OCI-LY3 (cell line): ENCODE results near the gene AGBL4.

ENCODE experiments used
- EZH2phosphoT487 ChIP-seq: fragments of 200-600 bp; shearing (Covaris generic); IDR thresholded peaks from 2 replicates; pipeline ENCODE4 v1.6.1; 2018; ENCODE audit warnings: antibody characterized with exemption, mixed run types, low read depth
- TF ChIP-seq, protein P1 (sequence below): fragments of 200-600, 300-600 bp; sonication (generic); IDR thresholded peaks from 2 replicates; pipeline ENCODE4 v1.5.1; 2014; ENCODE audit warnings: antibody characterized with exemption, low read length, low read depth

DNA sequence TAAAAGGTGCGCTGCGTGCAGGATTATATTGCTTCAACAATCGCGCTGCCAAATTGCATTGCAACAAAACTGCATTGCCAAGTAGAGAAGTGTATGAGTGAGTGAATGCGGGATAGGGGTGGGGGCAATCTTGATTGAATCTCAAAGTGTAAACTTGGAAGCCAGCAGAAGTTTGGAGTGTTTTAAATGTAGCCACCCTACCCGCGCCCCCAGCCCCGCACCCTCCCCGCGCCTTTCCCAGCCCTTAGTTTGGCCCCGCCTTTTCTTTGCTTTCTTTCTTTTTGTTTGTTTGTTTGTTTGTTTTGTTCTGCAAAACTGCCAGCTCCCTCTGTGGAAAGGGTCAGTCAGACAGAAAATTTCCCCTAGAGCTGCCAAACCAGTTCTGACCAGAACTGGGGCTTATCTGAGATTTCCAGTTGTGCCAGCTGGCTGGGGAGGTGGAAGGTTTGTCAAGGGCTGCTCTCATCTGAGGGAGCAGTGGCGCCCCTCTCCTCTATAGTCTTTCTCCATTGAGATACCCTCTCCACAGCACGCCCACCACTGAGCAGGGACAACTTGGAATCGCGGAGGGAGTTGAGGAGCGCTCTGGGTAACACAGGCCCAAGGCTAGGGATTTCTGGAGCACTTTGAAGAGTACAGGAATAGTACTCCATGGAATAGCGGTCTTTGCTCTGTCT, 1246.4 kb downstream of the AGBL4 start:
- TF ChIP-seq, protein P1, sequence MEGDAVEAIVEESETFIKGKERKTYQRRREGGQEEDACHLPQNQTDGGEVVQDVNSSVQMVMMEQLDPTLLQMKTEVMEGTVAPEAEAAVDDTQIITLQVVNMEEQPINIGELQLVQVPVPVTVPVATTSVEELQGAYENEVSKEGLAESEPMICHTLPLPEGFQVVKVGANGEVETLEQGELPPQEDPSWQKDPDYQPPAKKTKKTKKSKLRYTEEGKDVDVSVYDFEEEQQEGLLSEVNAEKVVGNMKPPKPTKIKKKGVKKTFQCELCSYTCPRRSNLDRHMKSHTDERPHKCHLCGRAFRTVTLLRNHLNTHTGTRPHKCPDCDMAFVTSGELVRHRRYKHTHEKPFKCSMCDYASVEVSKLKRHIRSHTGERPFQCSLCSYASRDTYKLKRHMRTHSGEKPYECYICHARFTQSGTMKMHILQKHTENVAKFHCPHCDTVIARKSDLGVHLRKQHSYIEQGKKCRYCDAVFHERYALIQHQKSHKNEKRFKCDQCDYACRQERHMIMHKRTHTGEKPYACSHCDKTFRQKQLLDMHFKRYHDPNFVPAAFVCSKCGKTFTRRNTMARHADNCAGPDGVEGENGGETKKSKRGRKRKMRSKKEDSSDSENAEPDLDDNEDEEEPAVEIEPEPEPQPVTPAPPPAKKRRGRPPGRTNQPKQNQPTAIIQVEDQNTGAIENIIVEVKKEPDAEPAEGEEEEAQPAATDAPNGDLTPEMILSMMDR, result no peak
- TF ChIP-seq EZH2phosphoT487, result no peak
